ENCODE results near the gene FBXW8.

The FBXW8 gene

DNA sequence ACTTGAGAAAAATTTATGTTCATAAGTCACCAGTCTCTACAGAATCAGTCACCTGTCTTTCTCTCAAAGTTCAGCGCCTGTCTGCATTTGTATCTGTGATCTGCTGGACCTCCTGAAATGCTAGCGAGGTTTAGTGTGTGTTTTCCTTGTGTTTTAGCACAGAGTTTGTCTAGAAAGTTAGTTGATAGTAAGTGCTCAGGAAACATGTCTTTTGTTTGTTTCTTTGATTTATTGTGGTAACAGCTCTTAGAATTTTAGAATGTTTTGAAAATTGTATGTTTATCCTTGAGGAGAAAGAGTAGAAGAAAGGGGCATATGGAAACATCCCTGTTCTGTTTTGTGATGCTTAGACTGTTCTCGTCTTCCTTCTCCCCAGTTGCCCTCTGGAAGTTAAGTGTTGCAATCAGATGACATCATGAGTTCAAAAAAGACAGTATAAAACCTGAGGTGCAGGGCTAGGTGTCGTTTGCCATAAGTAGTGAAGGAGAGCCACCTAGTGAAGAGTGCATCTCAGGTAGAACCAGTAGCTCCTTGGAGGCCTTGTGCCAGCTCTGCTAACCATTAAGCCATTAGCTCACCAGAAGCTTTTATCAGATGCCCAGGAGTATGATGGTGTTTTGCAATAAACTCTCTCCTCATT is 44.8 kb downstream of the FBXW8 start:
- TF ChIP-seq FOXP2 (optimal IDR thresholded peaks at IDR 0.05; ENCODE audit: borderline replicate concordance, extremely low read depth, extremely low read length, insufficient read depth) (no peak), REST (IDR thresholded peaks at IDR 0.05; ENCODE audit: insufficient read depth in 1 of 2, low read depth in 2 of 2, low read length in 2 of 2) (no peak), SIN3A (IDR thresholded peaks at IDR 0.05; ENCODE audit: borderline replicate concordance, insufficient read depth, low read length) (no peak), POLR2AphosphoS5 (IDR thresholded peaks at IDR 0.05; ENCODE audit: low read depth, low read length) (no peak), TAF1 (IDR thresholded peaks at IDR 0.05; ENCODE audit: borderline replicate concordance, insufficient read depth, low read length) (no peak)

- TF ChIP-seq SIN3A (IDR thresholded peaks at IDR 0.05; ENCODE audit: borderline replicate concordance, insufficient read depth, low read length): no peak
- no peak for TF ChIP-seq REST (IDR thresholded peaks at IDR 0.05; ENCODE audit: insufficient read depth in 1 of 2, low read depth in 2 of 2, low read length in 2 of 2)
- TF ChIP-seq POLR2AphosphoS5 (IDR thresholded peaks at IDR 0.05; ENCODE audit: low read depth, low read length): no peak
- TF ChIP-seq FOXP2 (optimal IDR thresholded peaks at IDR 0.05; ENCODE audit: borderline replicate concordance, extremely low read depth, extremely low read length, insufficient read depth): no peak
- TF ChIP-seq TAF1 (IDR thresholded peaks at IDR 0.05; ENCODE audit: borderline replicate concordance, insufficient read depth, low read length): no peak
These were observed 47.9 kb downstream of the FBXW8 start for GRCh38 chr12:116958402-116959197.

- TF ChIP-seq REST (IDR thresholded peaks at IDR 0.05; ENCODE audit: insufficient read depth in 1 of 2, low read depth in 2 of 2, low read length in 2 of 2): no peak
- no peak for TF ChIP-seq FOXP2 (optimal IDR thresholded peaks at IDR 0.05; ENCODE audit: borderline replicate concordance, extremely low read depth, extremely low read length, insufficient read depth)
These were observed 48.4 kb downstream of the FBXW8 start for GRCh38 chr12:116959198-116959460.

GRCh38 chr12:116959845-116960514 is 49.2 kb downstream of the FBXW8 start:
- no peak for TF ChIP-seq TAF1 (IDR thresholded peaks at IDR 0.05; ENCODE audit: borderline replicate concordance, insufficient read depth, low read length)
- no peak for TF ChIP-seq SIN3A (IDR thresholded peaks at IDR 0.05; ENCODE audit: borderline replicate concordance, insufficient read depth, low read length)
- TF ChIP-seq REST (IDR thresholded peaks at IDR 0.05; ENCODE audit: insufficient read depth in 1 of 2, low read depth in 2 of 2, low read length in 2 of 2): no peak
- TF ChIP-seq POLR2AphosphoS5 (IDR thresholded peaks at IDR 0.05; ENCODE audit: low read depth, low read length): no peak
- no peak for TF ChIP-seq FOXP2 (optimal IDR thresholded peaks at IDR 0.05; ENCODE audit: borderline replicate concordance, extremely low read depth, extremely low read length, insufficient read depth)
